Endodermal cell (in vitro differentiated cells): ENCODE data around the gene FYCO1. TPM values are rescaled to one million over a fixed set of nuclear protein-coding genes. Genes with fewer than 3 reads are reported as not detected.

Experiments used
- DNase-seq: peaks from one replicate; pipeline ENCODE4 v3.0.0-alpha.2; 2017
- H3K27ac ChIP-seq: 2 replicates; pipeline ENCODE4 v1.5.1; 2013; ENCODE audit warnings: mild to moderate bottlenecking, low read depth, low read length, moderate library complexity
- H3K27me3 ChIP-seq: 2 replicates; pipeline ENCODE4 v1.6.1; 2013; ENCODE audit warnings: mild to moderate bottlenecking, low read length, moderate library complexity; ENCODE audit not compliant: insufficient read depth, control insufficient read depth, poor library complexity, severe bottlenecking
- H3K36me3 ChIP-seq: 2 replicates; pipeline ENCODE4 v1.7.0; 2013; ENCODE audit warnings: mild to moderate bottlenecking, low read length, moderate library complexity; ENCODE audit not compliant: control insufficient read depth, insufficient read depth
- H3K4me1 ChIP-seq: one replicate; pipeline ENCODE4 v1.7.0; 2013; ENCODE audit warnings: low read length; ENCODE audit not compliant: control insufficient read depth, insufficient read depth
- H3K4me3 ChIP-seq: 2 replicates; pipeline ENCODE4 v1.5.1; 2013; ENCODE audit warnings: mild to moderate bottlenecking, low read length, moderate library complexity
- H3K9ac ChIP-seq: 2 replicates; pipeline ENCODE4 v1.6.1; 2013; ENCODE audit warnings: mild to moderate bottlenecking, low read length, moderate library complexity; ENCODE audit not compliant: poor library complexity, severe bottlenecking; ENCODE audit errors: extremely low read depth
- H3K9me3 ChIP-seq: 2 replicates; pipeline ENCODE4 v1.6.1; 2013; ENCODE audit warnings: mild to moderate bottlenecking, low read length, moderate library complexity; ENCODE audit not compliant: control insufficient read depth
- H3K27ac Mint-ChIP-seq: 2 replicates; pipeline ENCODE4 v1.8.0; 2020; ENCODE audit warnings: mixed read lengths
- H3K27me3 Mint-ChIP-seq: 2 replicates; pipeline ENCODE4 v1.8.0; 2021; ENCODE audit warnings: mild to moderate bottlenecking, mixed read lengths; ENCODE audit not compliant: insufficient read depth
- H3K36me3 Mint-ChIP-seq: 2 replicates; pipeline ENCODE4 v1.8.0; 2020; ENCODE audit warnings: low read depth, mixed read lengths
- H3K4me1 Mint-ChIP-seq: 2 replicates; pipeline ENCODE4 v1.8.0; 2020; ENCODE audit warnings: mixed read lengths
- H3K4me3 Mint-ChIP-seq: 2 replicates; pipeline ENCODE4 v1.8.0; 2020; ENCODE audit warnings: mild to moderate bottlenecking, moderate library complexity, mixed read lengths
- H3K9me3 Mint-ChIP-seq: 2 replicates; pipeline ENCODE4 v1.8.0; 2020; ENCODE audit warnings: mild to moderate bottlenecking, mixed read lengths
- WGBS, 2 experiments: methylation state at CpG; one replicate each; pipeline versions ENCODE4 v1.1.5 to v1.1.7; 2013; ENCODE audit warnings: missing lambda C conversion rate in 2 of 2, mixed read lengths in 1 of 2; ENCODE audit not compliant: insufficient coverage in 1 of 2, insufficient read length in 1 of 2; 5-methylcytosine and 5-hydroxymethylcytosine counted together
- total RNA-seq, 2 donors: library from RNA; stranded (reverse); fragmentation: NEBNext Ultra II Directional in 1 of 2; extraction: Animal tissue kit (Norgen Biotek cat#: 25700) in 1 of 2; gene quantifications; 2 replicates in 1 of 2; 3 replicates in 1 of 2; pipeline ENCODE4 v1.2.1, GENCODE V29; 2021
- TF ChIP-seq, protein P1 (sequence below): fragments of 200-600 bp; sonication (generic); conservative IDR thresholded peaks from 2 replicates; pipeline ENCODE4 v1.5.0; 2021; ENCODE audit warnings: antibody characterized with exemption, mild to moderate bottlenecking

Gene FYCO1
- total RNA-seq, 2 donors from 2014 or later, result 11.3 to 11.8 TPM

DNA sequence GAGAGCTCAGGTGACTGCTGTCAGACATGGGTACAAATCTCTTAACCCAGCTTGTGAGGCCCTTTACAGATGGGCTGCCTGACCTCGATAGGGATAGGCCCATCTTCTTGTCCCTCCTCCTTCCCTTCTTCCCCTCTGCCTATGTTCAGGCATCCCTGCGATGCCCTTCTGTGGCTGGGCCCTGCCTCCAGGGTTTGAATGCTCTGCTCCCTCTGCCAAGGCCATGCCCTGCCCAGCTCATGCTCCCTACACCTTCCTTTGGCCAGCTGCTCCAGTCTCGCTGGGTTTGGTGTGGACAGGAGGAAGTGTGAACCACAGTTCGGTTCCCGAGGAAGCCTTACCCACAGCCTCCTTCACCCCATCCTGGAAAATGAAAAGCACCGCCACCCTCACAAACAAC is 4.3 kb downstream of the FYCO1 start:
- Histone ChIP-seq H3K27me3 (no peaks in the 10 kb centered on the region), H3K27ac (no peak overlapping the region), H3K9ac (no peak overlapping the region), H3K9me3 (no peaks in the 10 kb centered on the region), H3K36me3 (no peaks in the 10 kb centered on the region), H3K4me3 (no peak overlapping the region), H3K4me1 (peaks cover 14% of the 10 kb centered on the region)
- Mint-ChIP-seq H3K36me3 (no peaks in the 10 kb centered on the region), H3K9me3 (no peaks in the 10 kb centered on the region), H3K27ac (no peak overlapping the region), H3K4me3 (no peak overlapping the region), H3K4me1 (peaks cover 50% of the 10 kb centered on the region), H3K27me3 (peaks cover 3% of the 10 kb centered on the region)
- 94 to 100% methylated on average over 1 to 6 of the region's 6 CpGs for WGBS, 2 experiments
- no peak for DNase-seq
- TF ChIP-seq, protein P1, sequence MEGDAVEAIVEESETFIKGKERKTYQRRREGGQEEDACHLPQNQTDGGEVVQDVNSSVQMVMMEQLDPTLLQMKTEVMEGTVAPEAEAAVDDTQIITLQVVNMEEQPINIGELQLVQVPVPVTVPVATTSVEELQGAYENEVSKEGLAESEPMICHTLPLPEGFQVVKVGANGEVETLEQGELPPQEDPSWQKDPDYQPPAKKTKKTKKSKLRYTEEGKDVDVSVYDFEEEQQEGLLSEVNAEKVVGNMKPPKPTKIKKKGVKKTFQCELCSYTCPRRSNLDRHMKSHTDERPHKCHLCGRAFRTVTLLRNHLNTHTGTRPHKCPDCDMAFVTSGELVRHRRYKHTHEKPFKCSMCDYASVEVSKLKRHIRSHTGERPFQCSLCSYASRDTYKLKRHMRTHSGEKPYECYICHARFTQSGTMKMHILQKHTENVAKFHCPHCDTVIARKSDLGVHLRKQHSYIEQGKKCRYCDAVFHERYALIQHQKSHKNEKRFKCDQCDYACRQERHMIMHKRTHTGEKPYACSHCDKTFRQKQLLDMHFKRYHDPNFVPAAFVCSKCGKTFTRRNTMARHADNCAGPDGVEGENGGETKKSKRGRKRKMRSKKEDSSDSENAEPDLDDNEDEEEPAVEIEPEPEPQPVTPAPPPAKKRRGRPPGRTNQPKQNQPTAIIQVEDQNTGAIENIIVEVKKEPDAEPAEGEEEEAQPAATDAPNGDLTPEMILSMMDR, result no peak

DNA sequence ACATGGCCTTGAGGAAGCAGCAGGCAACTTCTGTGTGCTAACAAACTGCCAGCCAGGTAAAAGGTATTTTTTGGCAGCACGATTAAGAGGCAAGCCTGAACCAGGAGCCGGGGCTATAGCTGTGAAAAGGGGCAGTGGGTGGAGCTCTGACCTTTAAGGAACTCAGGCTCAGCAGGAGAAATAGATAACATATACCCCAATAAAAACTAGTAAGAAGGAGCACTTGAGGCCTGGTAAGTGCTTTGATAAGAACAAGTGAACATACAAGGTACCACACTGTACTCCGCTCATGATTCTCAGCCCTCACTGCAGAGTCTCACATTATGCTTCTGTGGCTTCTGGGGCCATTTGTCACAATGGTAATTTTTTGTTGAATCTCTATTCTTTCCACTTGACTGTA is 5.4 kb downstream of the FYCO1 start:
- Histone ChIP-seq H3K36me3 (no peaks in the 10 kb centered on the region), H3K27me3 (no peaks in the 10 kb centered on the region), H3K9me3 (no peaks in the 10 kb centered on the region), H3K9ac (no peak overlapping the region), H3K27ac (no peak overlapping the region), H3K4me1 (peaks cover 24% of the 10 kb centered on the region), H3K4me3 (no peak overlapping the region)
- Mint-ChIP-seq H3K4me1 (peaks cover 58% of the 10 kb centered on the region), H3K27ac (peak overlapping the region; percentile 61), H3K9me3 (no peaks in the 10 kb centered on the region), H3K4me3 (no peak overlapping the region), H3K27me3 (no peaks in the 10 kb centered on the region), H3K36me3 (no peaks in the 10 kb centered on the region)
- DNase-seq, result no peak
- 76 to 86% methylated on average over 1 to 3 of the region's 3 CpGs for WGBS, 2 experiments
- TF ChIP-seq, protein P1, result no peak

DNA sequence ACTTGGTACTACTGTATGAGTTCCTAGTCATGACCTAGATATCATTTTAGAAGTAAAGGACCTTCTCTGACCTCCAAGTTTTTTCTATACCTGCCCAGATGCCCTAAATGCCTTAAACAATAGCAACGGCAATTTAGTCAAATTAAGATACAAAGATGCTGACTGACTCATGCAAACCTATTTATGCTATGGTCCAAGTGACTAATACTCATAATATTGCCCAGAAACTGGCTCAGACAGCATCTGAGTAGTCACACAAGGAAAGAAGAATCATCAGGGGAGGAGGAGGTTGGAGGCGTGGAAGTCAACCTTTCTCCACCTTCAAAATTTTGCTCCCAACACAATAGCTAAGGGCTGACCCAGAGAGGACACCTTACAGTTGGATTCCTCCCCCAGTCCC is 6.8 kb downstream of the FYCO1 start:
- no peak overlapping the region for H3K4me3 Mint-ChIP-seq
- TF ChIP-seq, protein P1, result no peak
- peaks cover 54% of the 10 kb centered on the region for H3K4me1 Mint-ChIP-seq

More for the DNA sequence above, 6.8 kb downstream of the FYCO1 start:
- Histone ChIP-seq H3K27ac (no peak overlapping the region), H3K4me3 (no peak overlapping the region), H3K27me3 (no peaks in the 10 kb centered on the region), H3K9me3 (no peaks in the 10 kb centered on the region), H3K9ac (no peak overlapping the region), H3K4me1 (peaks cover 22% of the 10 kb centered on the region), H3K36me3 (peaks cover 2% of the 10 kb centered on the region)
- H3K9me3 Mint-ChIP-seq, result no peaks in the 10 kb centered on the region
- DNase-seq, result no peak
- H3K27me3 Mint-ChIP-seq, result no peaks in the 10 kb centered on the region
- WGBS, 2 experiments, result 83 to 98% methylated on average over 1 to 2 of the region's 2 CpGs
- H3K36me3 Mint-ChIP-seq, result peaks cover 12% of the 10 kb centered on the region
- no peak overlapping the region for H3K27ac Mint-ChIP-seq
